Activated CD8-positive, alpha-beta T cell treated with anti-CD3 and anti-CD28 coated beads for 36 hours (primary cell): ENCODE results near the gene OLIG3. TPM values are rescaled to one million over a fixed set of nuclear protein-coding genes. Genes with fewer than 3 reads are reported as not detected.
A peak's percentile ranks its signal among the peaks of the same experiment; 100 is the strongest.

ENCODE experiments used
- ATAC-seq: fragments of 200-7000 bp; cut with Tn5 transposase; one replicate; pipeline ENCODE4 v1.10.0; 2021; ENCODE audit warnings: mild to moderate bottlenecking, moderate library complexity
- CTCF ChIA-PET: fragments of 350-600 bp; sonication (Branson Sonifier 250); formaldehyde crosslinking; loops from one replicate; lab custom pipeline; 2021; ENCODE audit warnings: antibody characterized with exemption; lab: Charles Lee
- POLR2A ChIA-PET: fragments of 350-600 bp; sonication (Branson Sonifier 250); formaldehyde crosslinking; loops from one replicate; lab custom pipeline; 2021; ENCODE audit warnings: antibody characterized with exemption; lab: Charles Lee
- DNase-seq: peaks from one replicate; pipeline ENCODE4 v3.0.0-alpha.2; 2020
- H3K27ac Mint-ChIP-seq: one replicate; pipeline ENCODE4 v1.8.0; 2021; ENCODE audit warnings: mild to moderate bottlenecking, mixed read lengths
- H3K27me3 Mint-ChIP-seq: one replicate; pipeline ENCODE4 v1.8.0; 2021; ENCODE audit warnings: mixed read lengths
- H3K36me3 Mint-ChIP-seq: one replicate; pipeline ENCODE4 v1.8.0; 2021; ENCODE audit warnings: low read depth, mixed read lengths
- H3K4me1 Mint-ChIP-seq: one replicate; pipeline ENCODE4 v1.8.0; 2021; ENCODE audit warnings: low read depth, mixed read lengths
- H3K4me3 Mint-ChIP-seq: one replicate; pipeline ENCODE4 v1.8.0; 2021; ENCODE audit warnings: mild to moderate bottlenecking, moderate library complexity, mixed read lengths
- H3K9me3 Mint-ChIP-seq: one replicate; pipeline ENCODE4 v1.8.0; 2021; ENCODE audit warnings: mixed read lengths
- CTCF ChIP-seq: fragments of 200-600 bp; IDR thresholded peaks from one replicate; pipeline ENCODE4 v1.8.0; 2022; ENCODE audit warnings: antibody characterized with exemption, mild to moderate bottlenecking
- intact Hi-C: fragments of 100-400 bp; cut with micrococcal nuclease; formaldehyde crosslinking; loops from one replicate; pipeline ENCODE4 v1.10.0; 2022
- total RNA-seq, 2 experiments: library from RNA; stranded (reverse); gene quantifications; one replicate each; pipeline ENCODE4 v1.2.3, GENCODE V29; 2021

OLIG3 gene
- total RNA-seq, 2 experiments from 2014 or later = 0.61 to 0.67 TPM

DNA sequence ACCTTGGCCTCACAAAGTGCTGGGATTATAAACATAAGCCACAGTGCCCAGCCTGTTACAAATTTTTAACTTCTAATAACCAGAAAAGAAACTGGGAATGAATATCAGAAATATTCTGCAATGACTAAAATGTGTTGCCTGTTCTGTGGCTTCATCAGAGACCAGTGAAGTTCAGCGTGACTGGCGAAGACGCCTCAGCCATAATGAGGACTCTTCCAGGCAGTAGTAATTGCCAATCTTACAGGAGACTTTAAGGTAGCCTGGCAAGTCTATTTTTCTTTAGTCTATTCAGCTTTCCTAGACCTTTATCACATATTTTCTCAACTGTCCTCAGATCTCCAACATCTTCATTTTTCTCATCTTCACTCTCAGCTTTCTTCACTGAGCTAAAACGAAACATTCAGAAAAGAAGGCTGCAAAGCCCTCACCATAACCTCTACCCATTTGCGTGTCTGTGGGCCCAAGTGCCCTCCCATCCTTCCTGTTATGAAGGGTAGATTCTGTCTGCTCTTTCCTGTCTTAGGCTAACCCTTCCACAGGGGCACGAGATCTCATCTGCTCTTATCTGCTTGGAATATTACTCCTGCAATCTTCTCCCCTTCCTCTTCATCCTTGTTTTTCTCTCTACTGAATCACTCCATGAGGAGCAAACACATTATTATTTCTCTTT lies 42.0 kb upstream of the OLIG3 start:
- CTCF ChIA-PET = interaction anchor here (1.2 to 2.1 kb wide), 2 partner anchors 24 to 106 kb away, joined by 3 to 4 read pairs; no protein-coding TSS in a partner anchor
- TF ChIP-seq CTCF = no peak
- no peak overlapping the region for H3K27ac Mint-ChIP-seq
- H3K9me3 Mint-ChIP-seq = no peaks in the 10 kb centered on the region
- H3K36me3 Mint-ChIP-seq = no peaks in the 10 kb centered on the region
- ATAC-seq (peak; percentile 67), DNase-seq (peak; percentile 32)
- intact Hi-C loops = no loop called here
- no peak overlapping the region for H3K4me3 Mint-ChIP-seq
- H3K27me3 Mint-ChIP-seq = peaks cover 2% of the 10 kb centered on the region
- POLR2A ChIA-PET = no interaction called here
- no peaks in the 10 kb centered on the region for H3K4me1 Mint-ChIP-seq

DNA sequence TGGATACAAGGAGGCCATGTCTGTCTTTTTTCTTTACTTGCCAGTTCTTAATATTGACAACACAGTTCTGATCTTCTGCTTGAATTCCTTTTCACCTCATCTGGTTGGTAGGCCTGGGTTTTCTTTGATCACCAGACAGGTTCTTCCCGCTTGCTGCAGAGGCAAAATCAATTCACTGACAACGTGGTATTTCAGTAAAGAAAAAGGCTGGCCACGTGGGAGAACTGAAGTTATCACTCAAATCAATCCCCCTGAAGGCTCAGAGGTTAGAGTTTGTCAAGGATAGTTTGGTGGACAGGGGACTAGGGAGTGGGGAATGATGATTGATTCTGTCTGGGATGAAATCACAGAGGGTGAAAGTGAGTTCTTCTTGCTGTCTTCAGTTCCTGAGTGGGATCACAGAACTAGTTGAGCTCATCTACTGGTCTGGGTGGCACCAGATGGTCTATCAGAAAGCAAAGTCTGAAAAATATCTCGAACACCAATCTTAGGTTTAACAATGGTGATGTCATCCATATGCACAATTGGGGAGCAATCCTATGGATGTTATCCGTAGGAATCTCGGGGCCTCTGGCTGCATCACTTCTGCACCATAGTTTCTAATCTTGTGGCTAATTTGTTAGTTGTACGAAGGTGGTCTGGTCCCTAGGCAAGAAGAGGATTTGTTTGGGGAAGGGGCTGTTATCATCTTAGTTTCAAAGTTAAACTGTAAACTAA lies 37.3 kb upstream of the OLIG3 start:
- no peak for ATAC-seq
- H3K27ac Mint-ChIP-seq = no peak overlapping the region
- no peaks in the 10 kb centered on the region for H3K36me3 Mint-ChIP-seq
- CTCF ChIA-PET = no interaction called here
- H3K4me1 Mint-ChIP-seq = no peaks in the 10 kb centered on the region
- DNase-seq = no peak
- intact Hi-C loops = no loop called here
- POLR2A ChIA-PET = no interaction called here
- H3K4me3 Mint-ChIP-seq = no peak overlapping the region
- TF ChIP-seq CTCF = no peak
- peaks cover 5% of the 10 kb centered on the region for H3K27me3 Mint-ChIP-seq
- peaks cover under 1% of the 10 kb centered on the region for H3K9me3 Mint-ChIP-seq

DNA sequence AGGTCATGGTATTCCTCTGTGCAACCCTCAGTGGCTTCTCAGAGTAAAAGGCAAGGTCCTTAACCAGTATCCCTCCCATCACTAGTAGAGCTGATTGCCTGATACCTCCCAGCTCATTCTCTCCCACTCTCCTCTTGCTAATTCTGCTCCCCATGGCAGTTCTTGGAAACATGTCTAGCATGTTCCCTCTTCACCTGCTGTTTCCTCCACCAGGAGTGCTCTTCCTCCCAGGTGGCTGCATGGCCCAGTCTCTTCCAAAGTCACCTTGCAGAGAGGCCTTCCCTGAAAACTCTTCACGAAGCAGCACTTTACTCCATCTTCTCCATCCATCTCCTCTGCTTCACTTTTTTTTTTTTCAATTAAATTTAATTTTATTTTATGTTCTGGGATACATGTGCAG lies 36.2 kb upstream of the OLIG3 start:
- peaks cover 5% of the 10 kb centered on the region for H3K27me3 Mint-ChIP-seq
- TF ChIP-seq CTCF = no peak
- POLR2A ChIA-PET = no interaction called here
- peaks cover 10% of the 10 kb centered on the region for H3K9me3 Mint-ChIP-seq
- H3K36me3 Mint-ChIP-seq = no peaks in the 10 kb centered on the region
- DNase-seq = no peak
- intact Hi-C loops = no loop called here
- no peak overlapping the region for H3K27ac Mint-ChIP-seq
- CTCF ChIA-PET = no interaction called here
- ATAC-seq = no peak
- H3K4me3 Mint-ChIP-seq = no peak overlapping the region
- H3K4me1 Mint-ChIP-seq = no peaks in the 10 kb centered on the region

DNA sequence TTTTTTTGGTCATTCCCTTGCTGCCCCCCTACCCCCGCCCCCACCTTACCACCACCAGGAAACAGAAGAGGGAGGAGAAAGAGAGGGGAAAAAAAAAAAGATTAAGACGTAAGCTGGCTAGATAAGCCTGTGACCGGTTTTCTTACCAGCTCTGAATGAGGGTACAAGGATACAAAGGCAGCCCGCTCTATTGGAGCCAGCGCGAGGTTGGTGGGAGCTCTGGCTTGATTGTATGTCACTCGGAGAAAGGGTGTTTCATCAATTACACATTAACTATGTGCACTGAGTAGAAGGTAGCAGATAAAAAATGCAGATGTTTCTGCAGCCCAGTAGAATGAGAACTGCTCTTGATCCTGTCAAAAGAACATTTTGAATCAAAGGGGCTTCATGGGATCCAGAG lies 28.6 kb upstream of the OLIG3 start:
- ATAC-seq (no peak), DNase-seq (no peak)
- no peak overlapping the region for H3K27ac Mint-ChIP-seq
- peaks cover 23% of the 10 kb centered on the region for H3K27me3 Mint-ChIP-seq
- no peak overlapping the region for H3K4me3 Mint-ChIP-seq
- intact Hi-C loops = no loop called here
- H3K4me1 Mint-ChIP-seq = peaks cover 6% of the 10 kb centered on the region
- ChIA-PET CTCF (interaction anchor here (0.7 kb wide), 1 partner anchor 20 kb away, joined by 3 read pairs; no protein-coding TSS in a partner anchor), POLR2A (no interaction called here)
- peaks cover 15% of the 10 kb centered on the region for H3K9me3 Mint-ChIP-seq
- H3K36me3 Mint-ChIP-seq = peaks cover 2% of the 10 kb centered on the region
- TF ChIP-seq CTCF = no peak

GRCh38 chr6:137522198-137522798 lies 28.1 kb upstream of the OLIG3 start:
- peaks cover 2% of the 10 kb centered on the region for H3K36me3 Mint-ChIP-seq
- peaks cover 6% of the 10 kb centered on the region for H3K4me1 Mint-ChIP-seq
- no peak overlapping the region for H3K4me3 Mint-ChIP-seq
- H3K9me3 Mint-ChIP-seq = peaks cover 15% of the 10 kb centered on the region
- H3K27ac Mint-ChIP-seq = no peak overlapping the region
- POLR2A ChIA-PET = no interaction called here
- TF ChIP-seq CTCF = no peak
- DNase-seq = no peak
- CTCF ChIA-PET = interaction anchor here (0.7 kb wide), 1 partner anchor 20 kb away, joined by 3 read pairs; no protein-coding TSS in a partner anchor
- intact Hi-C loops = no loop called here
- ATAC-seq = no peak
- H3K27me3 Mint-ChIP-seq = peaks cover 28% of the 10 kb centered on the region
